Raji (cell line): ENCODE measurements around the gene CASK.

Experiments used
- POLR2A ChIP-seq: IDR thresholded peaks from 2 replicates; pipeline ENCODE4 v1.6.1; 2011; ENCODE audit warnings: low read depth, low read length, control low read depth; ENCODE audit not compliant: insufficient read depth

The CASK gene

DNA sequence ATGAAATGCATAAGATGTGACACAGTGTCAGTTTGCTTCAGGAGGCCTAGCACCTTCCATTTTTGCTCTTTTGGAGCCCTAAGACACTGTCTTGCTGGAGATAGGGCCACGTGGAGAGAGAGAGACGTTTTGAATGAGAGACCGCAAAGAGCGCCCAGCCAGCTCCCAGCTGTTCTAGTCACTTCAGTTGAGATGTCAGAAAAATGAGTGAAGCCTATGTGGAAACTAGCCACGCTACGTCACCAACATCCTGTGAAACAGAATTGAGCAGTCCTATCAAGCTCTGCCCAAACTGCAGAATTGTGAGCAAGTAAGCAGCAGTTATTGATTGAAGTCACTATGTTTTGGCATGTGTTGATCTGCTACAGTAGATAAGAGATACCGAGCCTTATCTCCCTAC is 186.3 kb downstream of the CASK start:
- no peak for TF ChIP-seq POLR2A

DNA sequence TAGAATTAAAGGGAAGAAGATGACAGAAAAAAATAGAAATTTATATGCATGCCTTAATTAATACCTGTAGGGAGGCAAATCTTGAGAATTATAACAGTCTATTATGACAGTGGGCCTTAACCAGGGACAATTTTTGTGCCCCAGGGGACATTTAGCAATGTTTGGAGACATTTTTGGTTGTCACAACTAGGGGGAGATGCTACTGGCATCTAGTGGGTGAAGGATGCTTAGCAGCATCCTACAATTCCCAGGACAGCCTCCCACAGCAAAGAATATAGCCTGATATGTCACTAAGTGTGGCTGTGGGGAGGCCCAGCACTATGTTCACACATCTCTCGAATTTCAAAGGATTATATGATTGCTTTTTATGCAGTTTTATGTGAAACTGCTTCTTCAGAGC is 188.8 kb downstream of the CASK start:
- no peak for TF ChIP-seq POLR2A

- no peak for TF ChIP-seq POLR2A
These were observed 189.4 kb downstream of the CASK start for GRCh38 chrX:41733939-41734338.

DNA sequence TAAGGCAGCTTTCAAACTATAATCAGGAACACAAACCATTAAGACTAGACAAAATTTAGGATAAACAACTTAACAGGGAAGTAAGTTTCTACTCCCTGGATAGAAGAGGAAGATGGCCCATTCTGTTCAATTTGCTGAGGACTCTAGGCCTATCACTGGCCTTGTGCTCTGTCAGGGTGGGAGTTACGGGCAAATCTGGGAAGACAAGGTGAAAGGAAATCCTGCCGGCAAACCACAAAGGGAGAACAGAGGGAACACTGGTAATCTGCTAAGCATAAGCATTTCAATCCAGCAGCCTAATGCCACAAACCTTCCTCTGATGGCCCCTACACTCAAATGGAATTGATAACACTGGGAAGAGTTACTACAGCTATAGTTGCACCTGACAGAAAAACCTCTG is 191.1 kb downstream of the CASK start:
- TF ChIP-seq POLR2A = no peak

GRCh38 chrX:41730081-41730480 is 193.3 kb downstream of the CASK start:
- TF ChIP-seq POLR2A = no peak

DNA sequence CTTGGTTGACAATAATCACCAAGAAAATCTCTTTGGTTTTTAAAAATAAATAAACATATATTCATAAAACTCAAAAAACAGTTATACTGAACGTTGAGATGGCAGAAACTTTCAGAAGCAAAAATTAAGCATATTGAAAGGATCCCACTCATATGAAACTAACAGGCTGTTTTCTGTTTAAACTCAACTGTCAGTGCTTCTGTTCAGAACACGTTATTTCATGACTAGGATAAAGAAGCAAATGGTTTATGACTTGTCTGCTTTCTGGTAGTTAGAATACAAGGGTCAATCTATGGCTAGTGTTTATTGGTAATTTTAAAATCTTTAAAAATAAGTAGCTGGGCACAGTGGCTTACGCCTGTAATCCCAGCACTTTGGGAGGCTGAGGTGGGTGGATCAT is 195.2 kb downstream of the CASK start:
- no peak for TF ChIP-seq POLR2A

DNA sequence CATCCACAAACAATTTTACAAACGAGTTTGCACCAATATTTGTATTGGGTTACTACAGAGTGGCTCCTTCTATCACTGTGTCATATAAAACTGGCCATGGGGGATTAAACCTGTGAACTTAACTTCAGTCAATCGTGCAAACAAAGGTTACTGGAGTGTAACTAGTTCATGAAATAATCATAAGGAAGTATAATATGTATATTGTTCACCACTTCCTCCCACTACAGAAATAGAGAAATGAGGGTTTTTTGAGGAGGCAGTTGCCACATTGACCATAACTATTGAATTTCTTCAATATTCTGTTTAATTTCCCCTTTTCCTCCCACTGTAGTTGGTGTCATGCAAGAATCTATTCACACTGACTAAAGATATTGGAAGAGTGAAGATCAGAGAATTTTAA is 199.5 kb downstream of the CASK start, which contains the start of gene GPR82:
Gene GPR82, plus strand, starts transcription at position 356 of the 400 bp plus-strand sequence. CDS start 2,846 bp downstream, outside the sequence.
- TF ChIP-seq POLR2A = no peak

GRCh38 chrX:41722816-41723618 is 200.3 kb downstream of the CASK start:
- no peak for TF ChIP-seq POLR2A

DNA sequence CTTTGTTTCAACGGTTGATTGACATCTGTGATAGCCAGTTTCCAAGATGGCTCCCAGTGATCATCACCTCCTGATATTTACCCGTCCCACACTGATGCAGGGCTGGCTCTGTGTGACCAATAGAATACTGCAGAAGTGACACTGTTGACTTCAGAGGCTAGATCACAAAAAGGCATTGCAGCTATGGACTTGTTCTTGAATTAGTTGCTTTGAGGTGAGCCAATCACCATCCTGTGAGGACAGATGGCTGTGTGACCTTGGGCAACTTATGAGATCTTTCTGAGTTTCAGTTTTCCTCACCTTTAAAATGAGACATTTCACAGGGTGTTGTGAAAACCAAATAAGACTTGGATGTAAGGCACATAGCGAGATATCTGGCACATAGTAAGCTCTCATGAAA is 201.1 kb downstream of the CASK start:
- no peak for TF ChIP-seq POLR2A

DNA sequence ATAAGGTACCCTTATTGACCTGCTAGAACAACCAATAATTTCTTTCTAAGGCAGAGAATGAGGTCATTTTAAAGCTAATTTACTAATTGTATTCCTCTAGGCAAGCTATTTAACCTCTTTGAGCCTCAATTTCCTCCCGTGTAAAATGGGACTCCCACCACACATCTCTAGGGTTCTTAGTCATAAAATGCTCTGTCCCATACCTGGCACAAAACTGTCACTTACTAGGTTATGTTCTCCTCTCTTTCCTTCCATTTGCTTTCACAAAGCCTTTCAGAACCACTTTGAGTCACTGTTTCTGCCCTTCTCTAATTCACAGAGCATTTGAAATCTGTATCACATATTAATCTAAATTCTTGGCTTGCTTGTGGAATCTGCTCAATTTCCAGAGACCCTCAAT is 201.8 kb downstream of the CASK start:
- TF ChIP-seq POLR2A = no peak

DNA sequence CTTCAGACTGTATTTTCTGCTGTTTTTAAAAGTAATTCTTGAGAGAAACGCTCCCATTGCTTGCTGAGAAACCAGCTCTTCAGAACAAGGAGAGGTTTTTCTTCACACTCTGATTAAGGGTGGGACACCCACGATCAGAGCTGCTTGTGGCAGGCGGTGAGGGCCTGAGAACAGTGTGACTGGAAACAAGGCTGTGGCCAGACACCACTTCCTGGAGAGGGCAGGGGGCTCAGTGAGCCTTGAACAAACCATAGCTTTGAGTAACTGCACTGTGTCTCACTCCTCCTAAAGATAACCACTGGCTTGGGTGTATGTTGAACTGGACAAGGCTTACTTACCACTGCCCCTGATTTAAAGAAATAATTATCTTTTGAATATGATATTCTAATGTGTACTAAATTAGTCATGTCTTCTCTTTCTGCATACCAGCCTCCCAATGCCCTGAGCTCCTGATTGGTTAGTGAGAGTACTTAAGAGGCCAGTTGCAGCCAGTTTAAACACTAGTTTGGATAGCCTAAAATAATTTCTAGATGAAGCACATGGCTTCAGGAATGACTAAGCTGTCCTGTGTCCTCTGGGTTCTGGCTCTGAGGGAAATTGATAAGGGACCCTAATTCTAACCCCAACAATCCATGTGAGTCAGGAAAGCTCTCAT is 203.1 kb downstream of the CASK start:
- no peak for TF ChIP-seq POLR2A

GRCh38 chrX:41718481-41719235 is 204.7 kb downstream of the CASK start:
- TF ChIP-seq POLR2A = no peak

DNA sequence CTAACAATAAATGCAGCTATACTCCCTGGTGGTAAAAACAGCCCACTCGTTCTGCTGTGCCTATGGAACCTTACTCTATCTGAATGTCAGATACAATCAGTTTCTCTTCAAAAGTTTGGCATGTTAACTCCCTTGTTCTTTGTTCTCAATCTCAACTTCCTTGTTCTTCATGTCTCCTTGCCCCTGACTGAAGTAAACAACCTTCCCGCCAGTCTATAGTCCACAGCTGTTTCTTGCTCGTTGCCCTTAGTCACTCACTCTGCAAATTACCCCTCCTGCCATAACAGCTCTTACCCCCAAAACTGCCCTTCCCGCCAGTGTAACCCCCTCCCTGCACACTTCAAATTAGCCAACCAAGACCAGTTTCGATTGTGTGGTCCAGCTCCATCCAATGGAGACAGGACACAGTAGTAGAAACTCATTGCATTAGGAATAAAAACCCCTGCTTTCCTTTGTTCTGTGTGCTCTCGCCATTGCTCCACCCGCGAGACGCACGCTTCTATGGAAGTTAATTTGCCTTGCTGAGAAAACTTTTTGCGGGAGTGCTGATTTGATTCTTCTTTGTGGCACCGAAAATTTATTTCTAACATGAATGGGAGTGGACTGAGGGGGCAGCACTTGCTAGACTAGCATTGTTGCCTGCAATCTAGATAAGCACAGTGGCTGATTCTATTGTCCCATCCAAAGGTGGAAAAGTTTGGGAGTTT is 206.4 kb downstream of the CASK start:
- no peak for TF ChIP-seq POLR2A

DNA sequence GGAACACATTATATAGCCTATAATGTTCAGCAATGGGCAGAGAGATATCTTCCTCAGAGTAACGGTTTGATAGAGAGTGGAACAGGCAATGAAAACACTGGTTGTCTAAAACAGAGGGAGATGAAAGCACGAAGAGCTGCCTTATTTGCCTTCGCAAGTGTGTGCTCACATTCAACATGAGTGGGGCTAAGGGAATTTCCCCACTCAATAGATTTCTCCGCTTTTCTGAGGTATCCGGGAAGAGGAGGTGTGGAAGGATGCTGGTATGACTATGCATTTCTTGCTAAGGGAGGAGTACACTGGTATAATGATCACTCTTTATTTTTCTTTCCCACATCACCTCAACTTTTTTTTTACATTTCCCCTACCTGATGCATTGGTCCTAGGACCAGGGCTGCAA is 207.1 kb downstream of the CASK start:
- no peak for TF ChIP-seq POLR2A

DNA sequence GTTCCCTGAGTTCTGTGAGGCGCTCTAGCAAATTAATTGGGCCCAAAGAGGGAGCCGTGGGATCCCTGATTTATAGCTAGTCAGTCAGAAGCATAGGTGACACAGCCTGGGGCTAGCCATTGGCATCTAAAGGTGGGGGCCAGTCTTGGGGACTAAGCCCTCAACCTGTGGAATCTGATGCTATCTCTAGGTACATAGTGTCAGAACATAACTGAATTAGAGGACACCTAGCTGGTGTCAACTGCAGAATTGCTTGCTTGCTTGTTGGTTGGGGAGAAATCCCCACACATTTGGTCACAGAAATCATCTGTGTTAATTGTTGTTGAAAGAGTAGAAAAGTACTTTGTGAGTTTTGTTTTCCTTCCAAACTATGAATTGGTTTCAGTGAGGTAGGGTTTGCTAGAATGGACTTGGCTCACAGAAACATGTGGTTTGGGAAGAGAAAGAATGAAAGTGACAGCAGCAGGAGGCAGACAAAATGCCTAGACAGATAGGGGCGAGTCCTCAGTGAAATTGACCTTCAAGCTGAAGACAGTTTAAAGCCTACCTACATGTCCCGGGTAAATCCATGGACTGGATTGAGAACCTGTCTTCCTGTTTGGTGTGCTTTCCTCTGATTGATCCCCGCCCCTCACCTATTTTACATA is 212.2 kb downstream of the CASK start:
- no peak for TF ChIP-seq POLR2A
